HG02970 (cell line): Measurements from ENCODE around the gene ABCC11.

Experiments
- ATAC-seq: cut with Tn5 transposase; IDR thresholded peaks from one replicate; pipeline ENCODE4 v1.9.1; 2021; ENCODE audit warnings: mild to moderate bottlenecking, moderate library complexity, moderate number of reproducible peaks; ENCODE audit not compliant: unreplicated experiment, low FRiP score

The ABCC11 gene

DNA sequence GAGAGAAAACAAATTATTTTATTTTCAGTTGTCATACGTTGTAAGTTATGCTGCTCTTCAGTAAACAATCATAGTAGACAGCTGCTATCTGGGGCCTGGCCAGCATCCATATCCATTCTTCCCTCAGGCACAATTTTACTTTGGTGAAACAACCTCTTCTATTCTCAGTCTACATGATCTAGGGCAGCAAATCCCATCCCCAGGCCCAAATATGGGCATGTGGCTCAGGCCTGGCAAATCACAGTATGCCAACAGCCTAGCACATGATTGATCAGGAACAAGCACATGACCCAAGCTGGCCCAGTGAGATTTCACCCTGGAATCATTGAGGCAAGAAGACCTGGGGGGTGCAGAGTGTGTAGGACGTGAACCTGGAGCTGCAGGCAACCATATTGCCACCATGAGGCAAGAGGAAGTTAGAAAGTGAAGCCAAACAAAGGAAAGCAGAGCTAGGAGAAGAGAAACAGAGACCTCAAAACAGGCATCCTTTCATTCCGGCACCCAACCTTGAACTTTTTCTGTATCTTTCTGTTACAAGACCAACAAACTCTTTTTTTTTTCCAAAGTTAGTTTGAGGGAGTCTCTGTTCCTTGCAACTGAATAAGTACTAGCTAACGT, 81.3 kb downstream of the ABCC11 start:
- no peak for ATAC-seq

DNA sequence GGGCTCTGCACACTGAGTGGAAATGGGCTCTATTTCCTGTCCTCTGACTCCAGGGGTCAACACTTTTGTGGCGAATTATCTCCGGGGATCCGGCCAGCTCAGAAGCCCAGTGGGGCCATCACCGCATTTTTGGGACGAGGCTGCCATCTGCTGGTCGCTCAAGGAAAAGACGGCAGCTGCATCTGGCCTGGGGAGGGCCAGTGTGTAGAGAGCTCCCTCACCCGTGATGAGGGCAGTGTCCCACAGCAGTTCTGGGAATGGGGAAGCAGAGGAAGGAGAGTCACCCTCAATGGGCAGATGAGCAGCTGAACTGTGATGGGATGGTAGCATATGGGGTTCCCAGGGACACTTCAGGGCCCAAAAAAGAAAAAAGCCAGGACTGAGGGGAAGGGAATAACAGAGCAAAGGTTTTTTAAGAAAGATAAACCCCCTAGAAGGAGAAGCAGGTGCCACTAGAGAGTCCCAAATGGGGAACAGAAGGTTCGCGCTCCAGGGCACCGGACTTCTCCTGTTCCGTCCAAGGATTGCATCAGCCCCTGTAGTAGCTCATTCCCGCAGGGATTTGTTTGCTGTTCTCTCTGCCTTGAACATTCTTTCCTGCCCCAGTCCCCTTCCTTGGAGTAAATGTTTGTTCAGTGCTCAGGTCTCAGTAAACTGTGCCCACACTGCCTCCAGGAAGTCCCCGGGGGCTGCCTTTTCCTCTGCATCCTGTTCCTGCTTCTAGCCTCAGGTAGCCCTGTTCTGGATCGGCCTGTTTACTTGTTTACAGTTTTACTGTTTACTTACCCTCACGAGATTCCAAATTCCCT, 82.2 kb downstream of the ABCC11 start:
- ATAC-seq: no peak

DNA sequence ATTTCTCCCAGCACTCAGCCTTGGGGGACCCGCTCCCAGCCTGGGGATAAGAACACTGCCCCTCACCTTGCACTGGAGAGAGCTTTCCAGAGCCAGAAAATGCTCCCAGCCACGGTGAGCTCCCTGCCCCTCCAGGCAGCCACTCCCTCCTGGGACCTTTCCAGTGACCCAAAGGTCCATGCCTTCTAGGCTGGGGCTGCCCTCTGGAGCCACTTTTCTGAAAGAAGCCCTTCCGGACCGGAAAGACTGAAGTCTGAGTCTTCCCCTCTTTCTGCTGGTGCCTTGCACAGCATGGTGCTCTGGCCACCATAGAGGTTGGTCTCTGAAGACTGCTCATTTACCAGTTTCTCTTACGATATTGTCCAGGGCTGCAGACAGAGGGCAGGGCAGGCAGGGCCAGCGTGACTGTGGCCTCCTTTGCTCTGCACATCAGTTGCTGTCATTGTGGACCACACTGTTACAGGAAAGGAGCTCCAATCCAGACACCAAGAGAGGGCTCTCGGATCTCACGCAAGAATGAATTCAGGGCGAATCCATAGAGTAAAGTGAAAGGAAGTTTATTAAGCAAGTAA, 84.4 kb downstream of the ABCC11 start:
- no peak for ATAC-seq

- ATAC-seq: no peak
These were observed 85.4 kb downstream of the ABCC11 start for GRCh38 chr16:48161906-48162305.

- no peak for ATAC-seq
These were observed 86.8 kb downstream of the ABCC11 start for GRCh38 chr16:48160575-48160974.

DNA sequence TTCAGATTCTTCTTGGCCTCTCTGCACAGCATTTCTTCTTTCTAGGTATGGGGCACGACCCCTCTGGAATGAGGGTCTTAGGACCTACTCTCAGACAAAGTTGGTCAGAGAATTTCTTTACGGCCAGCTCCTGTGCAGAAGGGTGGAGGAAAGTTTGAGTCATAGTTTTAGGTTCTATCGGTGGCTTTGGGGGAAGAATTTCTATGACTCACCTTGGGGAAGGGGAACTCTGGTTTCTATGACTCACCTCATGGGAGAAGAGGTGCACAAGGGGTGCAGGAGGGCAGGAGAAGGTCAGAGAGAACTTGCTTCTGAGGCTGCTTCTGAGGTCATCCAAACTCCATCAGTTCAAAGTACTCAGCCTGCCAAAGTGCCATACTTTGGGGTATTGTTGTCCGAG, 89.0 kb downstream of the ABCC11 start:
- ATAC-seq: peak; percentile 66

- no peak for ATAC-seq
These were observed 89.5 kb downstream of the ABCC11 start for GRCh38 chr16:48157794-48158193.

GRCh38 chr16:48157302-48157701, 90.0 kb downstream of the ABCC11 start:
- ATAC-seq: no peak

GRCh38 chr16:48156790-48157209, 90.5 kb downstream of the ABCC11 start:
- ATAC-seq: no peak

DNA sequence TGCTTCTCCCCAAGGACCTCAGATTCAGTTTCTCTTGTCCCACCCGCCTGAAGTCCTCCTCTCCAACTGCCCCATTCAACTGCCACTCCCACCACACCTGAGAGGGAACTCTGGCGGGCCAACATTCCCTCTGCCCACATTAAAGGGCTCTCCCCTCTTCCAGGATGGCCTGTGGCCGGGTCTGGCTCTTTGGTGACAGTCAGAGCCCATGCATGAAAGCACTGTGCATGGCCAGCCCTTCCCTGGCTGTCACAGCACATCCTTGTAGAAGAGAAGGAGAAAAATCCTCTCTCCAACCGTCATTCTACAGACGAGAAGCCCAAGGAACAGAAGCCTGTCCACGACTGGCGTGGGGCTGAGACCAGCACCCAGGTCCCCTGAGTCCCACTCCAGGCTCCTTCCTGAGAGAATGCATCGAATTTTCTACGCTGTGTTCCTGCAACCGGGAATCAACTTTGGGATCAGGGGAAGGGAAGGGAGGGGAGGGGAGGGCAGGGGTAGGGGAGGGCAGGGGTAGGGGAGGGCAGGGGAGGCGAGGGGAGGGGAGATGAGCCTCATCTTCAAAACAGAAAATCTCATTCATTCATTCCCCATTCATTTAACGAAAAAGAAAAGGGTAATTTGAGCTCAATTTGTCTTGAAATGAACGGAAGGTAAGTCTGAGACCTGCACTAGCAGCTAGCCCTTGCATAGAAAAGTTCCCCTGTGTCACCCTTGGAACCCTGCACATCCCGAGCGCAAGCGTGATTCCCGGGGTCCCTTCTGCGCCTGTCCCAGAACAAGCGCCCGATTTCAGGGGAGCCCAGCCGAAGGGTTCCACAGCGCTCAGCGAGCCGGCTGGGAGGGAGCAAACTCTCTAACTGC, 91.2 kb downstream of the ABCC11 start, which contains the start of gene ABCC12:
ABCC12 (minus strand) TSS at position 68 of the 864 bp plus-strand sequence. CDS start 9,569 bp downstream, outside the sequence.
- ATAC-seq: no peak

DNA sequence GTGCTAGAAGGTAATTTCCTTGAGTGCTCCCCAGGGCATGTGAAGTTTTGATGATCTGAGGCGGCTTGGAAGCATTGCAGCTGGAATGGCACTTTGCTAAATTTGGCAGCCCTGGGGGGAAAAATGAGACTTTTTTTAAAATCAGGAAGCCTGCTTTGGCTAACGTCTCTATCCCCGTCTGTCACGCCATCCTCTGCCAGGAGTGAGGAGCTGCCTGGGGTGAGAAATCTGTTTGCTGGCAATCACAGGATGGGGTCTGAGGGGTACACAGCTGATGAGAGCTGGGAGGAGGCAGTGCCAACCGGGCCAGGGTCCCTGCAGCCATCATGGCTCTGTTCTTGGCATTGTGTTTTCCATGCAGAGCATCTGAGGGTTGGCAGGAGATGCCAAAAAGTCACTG, 93.6 kb downstream of the ABCC11 start:
- ATAC-seq: no peak

DNA sequence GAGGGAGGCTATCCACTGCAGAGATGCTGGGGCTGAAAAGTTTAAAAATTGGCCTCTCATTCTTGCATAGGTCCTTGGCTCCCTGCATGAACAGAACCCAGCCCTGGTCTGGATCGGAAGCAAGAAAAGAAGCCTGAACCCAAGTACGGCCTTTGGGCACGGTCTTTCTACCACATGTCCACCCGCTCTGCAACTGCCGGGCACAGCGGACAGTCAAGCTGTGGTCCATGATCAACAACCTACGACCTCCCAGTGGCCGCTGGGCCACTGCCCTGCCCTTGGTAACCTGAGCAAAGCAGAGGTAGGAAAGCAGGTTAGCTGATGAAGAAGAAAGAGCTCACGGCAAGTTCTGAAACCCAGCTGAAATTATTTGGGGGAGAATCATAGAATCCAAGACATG, 95.1 kb downstream of the ABCC11 start:
- no peak for ATAC-seq

DNA sequence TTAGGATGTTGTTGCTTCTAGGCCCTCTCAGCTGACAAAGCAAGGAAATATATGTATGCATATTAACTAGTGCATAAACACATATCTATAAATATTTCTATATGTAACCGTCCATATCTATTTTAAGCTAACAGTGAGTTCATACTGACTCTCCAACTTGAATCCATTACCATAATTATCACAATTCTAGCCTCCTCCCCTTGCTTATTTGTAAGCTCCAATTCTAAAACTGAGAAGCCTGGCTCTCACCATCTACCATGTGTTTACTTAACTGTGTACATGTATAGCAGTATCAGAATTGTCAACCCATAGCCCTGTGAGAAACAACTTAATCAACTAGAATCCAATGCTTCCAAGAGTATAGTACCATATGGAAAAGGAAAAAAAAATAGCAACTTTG, 96.6 kb downstream of the ABCC11 start:
- no peak for ATAC-seq

DNA sequence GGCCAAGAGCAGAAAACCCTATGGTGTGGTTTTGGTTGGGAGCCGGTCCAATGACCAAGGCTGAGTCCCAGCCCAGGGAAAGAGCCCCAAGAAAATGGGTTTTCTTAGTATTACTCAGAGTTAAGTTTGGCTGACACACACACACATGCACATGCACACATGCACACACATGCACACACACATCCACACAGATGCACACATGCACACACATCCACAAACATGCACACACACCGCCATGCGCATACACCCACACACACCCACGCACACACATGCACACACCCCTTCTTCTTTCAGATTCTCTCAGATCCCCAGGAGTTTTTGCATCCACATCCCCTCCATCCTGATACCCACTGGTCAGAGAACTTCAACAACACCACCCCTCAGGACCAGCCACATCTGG, 100.6 kb downstream of the ABCC11 start:
- ATAC-seq: no peak

DNA sequence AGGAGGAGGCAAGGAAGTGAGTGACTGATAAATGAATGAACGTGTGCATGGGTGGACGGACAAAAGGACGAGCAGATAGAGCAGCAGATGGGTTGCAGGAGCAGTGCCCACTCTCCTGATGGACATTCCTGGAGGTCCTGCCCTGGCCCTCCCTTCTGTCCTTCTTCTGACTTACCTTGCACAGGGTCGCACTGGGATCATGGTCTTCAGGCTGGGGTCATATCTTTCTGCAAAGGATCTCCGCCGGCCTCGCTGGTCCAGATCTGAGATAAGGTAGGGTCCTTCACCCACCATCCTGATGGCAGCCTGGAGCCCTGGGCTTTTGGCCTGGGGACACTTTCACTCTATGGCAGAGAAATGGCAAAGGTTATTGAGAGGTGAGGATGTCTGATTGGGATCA, 101.2 kb downstream of the ABCC11 start:
- ATAC-seq: no peak

- no peak for ATAC-seq
These were observed 103.4 kb downstream of the ABCC11 start for GRCh38 chr16:48143812-48144368.

- ATAC-seq: no peak
These were observed 106.5 kb downstream of the ABCC11 start for GRCh38 chr16:48140821-48141220.

DNA sequence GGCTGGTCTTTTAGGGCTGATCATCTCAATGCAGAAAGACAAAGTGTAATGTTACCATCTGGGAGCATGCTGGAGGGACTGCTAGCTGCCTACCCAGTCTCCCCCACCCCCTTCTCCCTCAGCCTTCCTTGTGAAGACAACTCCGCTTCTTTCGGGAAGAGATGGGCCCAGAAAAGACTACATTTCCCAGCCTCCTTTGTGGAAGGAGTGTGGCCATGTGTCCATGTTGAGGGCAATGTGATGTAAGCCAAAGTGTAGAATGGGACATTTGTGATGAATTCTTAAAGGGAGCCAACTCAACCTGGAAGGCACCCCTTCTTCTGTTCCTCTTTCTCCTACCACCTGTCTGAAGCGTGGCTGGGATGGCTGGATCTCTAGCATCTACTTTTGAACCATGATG, 107.8 kb downstream of the ABCC11 start:
- no peak for ATAC-seq

DNA sequence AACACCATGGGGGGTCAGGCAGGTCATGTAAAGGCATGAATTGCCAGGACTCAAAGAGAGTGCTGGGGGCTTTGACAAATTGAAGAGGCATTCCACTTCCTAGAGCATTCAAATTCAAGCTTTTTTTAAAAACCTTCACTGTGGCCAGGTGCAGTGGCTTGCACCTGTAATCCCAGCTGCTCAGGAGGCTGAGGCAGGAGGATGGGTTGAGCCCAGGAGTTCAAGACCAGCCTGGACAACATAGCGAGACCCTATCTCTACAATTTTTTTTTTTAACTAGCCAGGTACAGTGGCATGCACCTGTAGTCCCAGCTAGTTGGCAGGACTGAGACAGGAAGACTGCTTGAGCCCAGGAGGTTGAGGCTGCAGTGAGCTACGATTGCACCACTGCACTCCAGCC, 108.8 kb downstream of the ABCC11 start:
- no peak for ATAC-seq

GRCh38 chr16:48137822-48138221, 109.5 kb downstream of the ABCC11 start:
- ATAC-seq: no peak
